Skeletal muscle satellite cell (primary cell): ENCODE results near the gene NSUN7.

Experiments
- H3K27me3 ChIP-seq: 2 replicates; pipeline ENCODE4 v1.7.0; 2013; ENCODE audit warnings: low read length; ENCODE audit not compliant: control insufficient read depth, insufficient read depth
- H3K36me3 ChIP-seq: 2 replicates; pipeline ENCODE4 v1.7.0; 2013; ENCODE audit warnings: mild to moderate bottlenecking, control low read depth, low read length; ENCODE audit not compliant: insufficient read depth
- H3K4me1 ChIP-seq: 2 replicates; pipeline ENCODE4 v1.7.0; 2013; ENCODE audit warnings: low read length; ENCODE audit not compliant: control insufficient read depth, insufficient read depth
- H3K4me2 ChIP-seq: 2 replicates; pipeline ENCODE4 v1.7.0; 2013; ENCODE audit warnings: mild to moderate bottlenecking, low read length
- H3K4me3 ChIP-seq: 2 replicates; pipeline ENCODE4 v1.7.0; 2013; ENCODE audit warnings: low read length
- H3K9ac ChIP-seq: 2 replicates; pipeline ENCODE4 v1.7.0; 2013; ENCODE audit warnings: mild to moderate bottlenecking, low read depth, low read length, moderate library complexity
- H3K9me3 ChIP-seq: replicated peaks from 2 replicates; pipeline ENCODE4 v1.7.0; 2013; ENCODE audit warnings: mild to moderate bottlenecking, control low read depth, low read length

NSUN7 gene

DNA sequence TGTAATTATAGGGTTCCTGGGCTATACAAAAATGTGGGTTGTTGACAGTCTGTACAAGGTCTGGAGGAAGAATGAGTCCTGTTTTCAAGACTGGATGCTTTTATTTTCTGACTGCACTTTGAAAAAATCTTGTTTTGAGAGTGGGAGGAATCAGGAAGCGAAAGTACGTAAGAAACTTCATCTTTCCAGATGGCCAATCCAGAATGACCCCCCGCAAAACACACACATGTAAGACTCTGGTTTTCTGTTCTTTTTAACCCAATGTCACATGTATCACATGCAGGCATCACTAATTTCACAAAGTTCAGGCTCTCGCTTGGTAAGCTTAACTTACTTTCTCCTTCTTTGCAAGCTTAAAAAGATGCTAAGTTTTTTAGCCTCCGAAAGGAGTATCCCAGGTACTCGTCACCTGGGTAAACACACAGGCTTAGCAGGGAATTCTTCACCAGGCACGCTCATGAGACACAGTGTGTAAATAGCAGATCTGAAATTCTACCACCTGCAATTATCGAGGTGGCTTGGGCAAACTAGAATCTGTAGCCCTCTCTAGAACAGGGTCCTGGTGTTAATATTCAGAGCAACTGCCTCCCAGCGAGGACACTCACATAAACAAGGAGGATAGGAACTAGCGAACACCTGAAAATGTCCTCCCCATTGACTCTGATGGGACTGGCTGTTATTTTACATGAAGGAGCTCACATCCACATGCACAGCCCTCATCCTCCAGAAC lies 90.7 kb downstream of the NSUN7 start:
- H3K36me3 ChIP-seq, result peaks cover 37% of the 10 kb centered on the region
- no peak overlapping the region for H3K9ac ChIP-seq
- H3K9me3 ChIP-seq, result no peaks in the 10 kb centered on the region
- no peak overlapping the region for H3K4me2 ChIP-seq
- H3K4me1 ChIP-seq, result peaks cover 4% of the 10 kb centered on the region
- H3K4me3 ChIP-seq, result no peak overlapping the region
- no peaks in the 10 kb centered on the region for H3K27me3 ChIP-seq

DNA sequence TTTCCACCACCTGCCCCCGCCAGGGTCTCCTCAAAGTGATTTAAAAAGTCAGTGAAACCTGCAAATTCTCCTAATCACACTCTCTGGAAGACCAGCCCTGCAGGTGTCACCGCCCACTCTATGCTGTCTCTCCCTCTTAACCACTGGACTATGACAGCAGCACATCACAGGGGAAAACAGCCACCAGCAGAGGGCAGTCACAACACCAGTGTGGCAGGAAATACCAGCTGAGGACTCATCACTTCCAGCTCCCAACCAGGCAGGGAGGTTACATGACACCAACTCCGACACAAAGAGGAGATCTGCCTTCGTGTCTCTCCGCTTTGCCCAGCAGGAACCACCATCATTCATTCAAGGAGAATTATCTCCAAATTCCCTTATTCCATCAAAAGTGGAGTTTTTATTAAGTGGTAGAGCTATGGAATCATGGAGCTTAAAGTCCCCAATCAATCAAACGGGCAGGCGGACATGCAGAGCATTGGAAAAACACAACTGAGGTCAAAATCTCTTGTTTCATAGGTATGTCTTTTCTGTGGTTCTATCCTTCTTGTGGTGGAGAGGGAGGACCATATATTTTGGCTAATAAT lies 91.3 kb downstream of the NSUN7 start:
- H3K9ac ChIP-seq, result peak overlapping the region; percentile 13
- no peak overlapping the region for H3K4me3 ChIP-seq
- peak overlapping the region; percentile 51 for H3K4me2 ChIP-seq
- peaks cover 31% of the 10 kb centered on the region for H3K36me3 ChIP-seq
- H3K27me3 ChIP-seq, result no peaks in the 10 kb centered on the region
- H3K4me1 ChIP-seq, result peaks cover 4% of the 10 kb centered on the region
- H3K9me3 ChIP-seq, result no peaks in the 10 kb centered on the region

DNA sequence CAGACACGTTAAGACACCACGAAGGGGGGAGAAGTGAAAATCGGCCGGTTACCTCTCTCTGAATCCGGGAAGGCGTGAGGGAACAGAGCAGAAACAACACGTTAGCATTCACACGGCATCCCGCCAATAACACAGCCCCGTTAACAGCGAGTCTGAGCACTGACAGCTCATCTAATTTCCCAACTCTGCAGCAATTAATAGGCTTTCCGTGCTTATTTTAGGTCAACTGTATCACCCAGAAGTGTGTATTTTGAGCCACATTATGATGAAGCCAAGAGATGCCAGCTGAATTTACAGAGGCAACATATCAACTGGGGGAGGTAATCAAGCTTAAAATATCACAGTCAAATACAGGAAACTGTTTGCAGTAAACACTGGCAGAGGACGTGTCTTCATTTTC lies 92.6 kb downstream of the NSUN7 start:
- Histone ChIP-seq H3K9ac (no peak overlapping the region), H3K4me3 (no peak overlapping the region), H3K27me3 (no peaks in the 10 kb centered on the region), H3K4me1 (peaks cover 4% of the 10 kb centered on the region), H3K9me3 (no peaks in the 10 kb centered on the region), H3K36me3 (peaks cover 20% of the 10 kb centered on the region), H3K4me2 (no peak overlapping the region)

DNA sequence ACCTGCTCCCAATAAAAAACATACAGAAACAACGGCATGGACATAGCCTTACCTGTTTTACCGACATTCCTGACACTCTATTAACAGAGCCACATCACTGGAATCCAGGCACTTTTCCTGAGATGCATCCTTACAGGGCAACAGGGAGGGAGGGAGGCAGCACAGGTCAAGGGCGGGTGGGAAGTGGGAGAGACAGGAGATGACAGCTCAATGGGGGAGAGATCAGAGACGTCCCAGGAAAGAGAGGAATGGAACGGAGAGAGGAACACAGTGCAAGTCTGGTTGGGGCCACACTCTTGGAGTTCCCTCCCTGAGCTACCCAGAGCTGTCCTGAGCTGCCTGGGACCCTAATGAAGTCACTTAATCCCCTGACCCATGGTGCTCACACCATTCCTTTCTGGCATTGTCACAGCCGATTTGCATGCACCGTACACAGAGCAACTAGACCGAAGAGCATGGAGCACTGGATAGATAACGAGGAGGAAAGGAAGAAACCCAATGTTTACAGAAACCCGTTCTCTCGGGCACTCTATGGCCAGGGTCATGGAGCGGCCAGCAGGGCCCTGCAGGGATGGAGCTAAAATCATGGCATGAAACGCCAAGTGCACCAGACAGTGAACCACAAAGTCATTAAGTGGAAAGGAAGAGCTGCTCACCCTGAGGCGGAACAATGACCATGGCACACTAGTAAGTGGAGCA lies 93.1 kb downstream of the NSUN7 start:
- H3K4me2 ChIP-seq, result no peak overlapping the region
- H3K36me3 ChIP-seq, result peaks cover 16% of the 10 kb centered on the region
- H3K4me1 ChIP-seq, result peaks cover 4% of the 10 kb centered on the region
- H3K9ac ChIP-seq, result no peak overlapping the region
- H3K4me3 ChIP-seq, result no peak overlapping the region
- no peaks in the 10 kb centered on the region for H3K27me3 ChIP-seq
- no peaks in the 10 kb centered on the region for H3K9me3 ChIP-seq

DNA sequence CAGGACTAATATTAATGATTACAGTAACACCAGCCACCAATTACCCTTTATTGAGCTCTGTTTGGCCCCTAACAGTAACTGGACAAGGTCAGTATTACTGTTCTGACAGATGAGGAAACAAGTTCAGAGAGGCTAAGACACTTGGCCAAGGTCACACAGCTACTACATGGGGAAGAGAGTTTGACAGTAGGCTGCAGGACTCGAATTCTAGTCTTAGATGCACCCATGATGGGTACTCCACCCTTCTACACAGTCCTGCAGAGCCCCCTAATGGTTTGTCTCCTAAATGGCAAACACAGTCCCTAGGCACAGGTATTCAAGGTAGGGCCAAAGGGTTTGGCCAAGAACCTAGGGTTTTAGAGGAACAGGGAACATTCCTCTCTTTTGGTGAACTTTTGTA lies 93.9 kb downstream of the NSUN7 start:
- Histone ChIP-seq H3K9ac (no peak overlapping the region), H3K9me3 (no peaks in the 10 kb centered on the region), H3K4me1 (peaks cover 6% of the 10 kb centered on the region), H3K4me3 (no peak overlapping the region), H3K27me3 (no peaks in the 10 kb centered on the region), H3K36me3 (peaks cover 16% of the 10 kb centered on the region), H3K4me2 (no peak overlapping the region)

DNA sequence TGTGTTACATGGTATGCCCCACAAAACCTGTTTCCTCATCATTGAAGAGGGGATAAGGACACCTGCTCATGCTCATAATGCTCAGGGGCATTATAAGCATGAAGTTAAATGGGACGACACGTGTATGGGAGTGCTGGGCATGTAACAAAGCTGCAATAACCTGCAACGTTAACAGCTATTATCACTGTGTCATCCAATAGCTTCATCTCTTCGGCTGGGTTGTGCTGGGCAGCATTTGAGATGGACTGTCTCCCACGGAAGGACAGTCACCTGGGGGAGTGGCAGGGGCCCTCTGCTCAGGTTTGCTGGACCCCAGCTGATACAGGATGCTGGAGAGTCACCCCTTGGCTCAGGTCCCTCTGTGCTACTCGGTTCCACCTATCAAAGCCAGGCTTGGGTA lies 94.5 kb downstream of the NSUN7 start:
- Histone ChIP-seq H3K4me2 (no peak overlapping the region), H3K9ac (no peak overlapping the region), H3K4me1 (peaks cover 11% of the 10 kb centered on the region), H3K9me3 (no peaks in the 10 kb centered on the region), H3K36me3 (peaks cover 16% of the 10 kb centered on the region), H3K4me3 (no peak overlapping the region), H3K27me3 (no peaks in the 10 kb centered on the region)

DNA sequence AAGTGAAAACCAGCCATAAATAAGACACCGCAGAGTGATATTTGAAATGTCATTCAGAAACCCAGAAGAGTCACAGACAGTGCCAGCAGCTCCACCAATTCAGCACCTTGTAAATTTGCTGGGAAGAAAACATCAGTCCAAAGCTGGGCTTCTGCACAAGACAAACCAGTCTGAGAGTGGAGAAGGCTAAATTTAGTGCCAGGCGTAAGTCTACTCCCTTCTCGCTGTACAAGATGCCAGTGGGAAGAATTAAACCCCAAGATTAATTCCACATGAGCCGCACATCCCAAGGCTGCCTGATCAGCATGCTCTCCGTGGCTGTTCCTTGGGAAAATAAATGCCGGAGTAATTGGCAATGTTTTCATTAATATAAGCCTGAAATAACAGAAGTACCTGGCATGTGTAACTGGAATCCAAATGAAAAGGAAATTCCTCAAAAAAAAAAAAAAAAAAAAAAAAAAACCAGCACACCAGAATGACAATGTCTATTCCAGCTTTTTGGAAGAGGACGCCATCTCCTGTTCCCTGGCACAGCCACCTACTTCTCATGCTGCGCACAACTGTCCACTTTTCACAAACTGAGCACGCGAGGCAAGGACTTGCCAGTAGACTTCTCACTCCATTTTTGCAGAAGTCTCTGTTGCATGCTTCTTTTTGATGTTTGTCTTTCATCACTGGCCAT lies 95.5 kb downstream of the NSUN7 start:
- Histone ChIP-seq H3K4me3 (no peak overlapping the region), H3K4me2 (no peak overlapping the region), H3K9ac (no peak overlapping the region), H3K27me3 (no peaks in the 10 kb centered on the region), H3K9me3 (no peaks in the 10 kb centered on the region), H3K36me3 (peaks cover 16% of the 10 kb centered on the region), H3K4me1 (peaks cover 14% of the 10 kb centered on the region)

DNA sequence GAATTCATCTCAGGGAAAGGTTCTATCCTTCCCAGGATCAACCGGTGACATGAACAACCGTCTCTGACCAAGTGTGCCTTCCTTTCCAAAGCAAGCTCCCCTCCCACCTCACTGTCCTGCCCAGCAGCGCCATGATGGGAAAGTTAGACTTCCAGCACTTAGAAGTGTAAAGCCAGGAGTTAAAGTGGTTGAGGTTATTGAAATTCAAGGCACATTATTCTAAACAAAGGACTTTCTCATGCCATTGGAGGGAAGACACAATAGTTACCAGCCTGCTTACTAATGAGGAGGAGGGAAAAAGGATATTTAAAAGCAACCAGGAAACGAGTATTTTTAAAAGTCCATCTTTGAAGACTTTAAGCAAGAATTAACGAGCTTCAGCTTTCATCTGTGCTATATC lies 96.8 kb downstream of the NSUN7 start:
- Histone ChIP-seq H3K4me1 (peaks cover 9% of the 10 kb centered on the region), H3K4me2 (no peak overlapping the region), H3K4me3 (no peak overlapping the region), H3K9ac (no peak overlapping the region), H3K27me3 (no peaks in the 10 kb centered on the region), H3K36me3 (peaks cover 23% of the 10 kb centered on the region), H3K9me3 (no peaks in the 10 kb centered on the region)

DNA sequence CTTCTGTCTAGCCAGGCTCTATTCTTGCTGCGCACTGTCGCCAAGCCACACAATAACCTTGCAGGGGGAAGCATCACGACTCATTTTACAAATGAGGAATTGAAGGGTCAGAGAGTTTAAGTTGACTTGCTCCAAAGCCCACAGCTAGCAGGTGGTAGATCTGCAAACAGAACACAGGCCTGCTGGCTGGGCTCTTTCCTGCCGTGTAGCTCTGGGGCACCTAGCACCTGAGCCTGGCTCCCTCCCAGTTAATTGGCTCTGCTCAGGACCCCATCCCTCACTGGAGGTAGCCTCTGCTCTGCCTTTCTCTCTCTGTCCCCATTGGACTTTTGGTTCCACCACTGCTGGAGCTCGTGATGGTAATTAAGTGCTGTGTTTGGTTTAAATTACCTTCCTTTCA lies 98.5 kb downstream of the NSUN7 start:
- peaks cover 9% of the 10 kb centered on the region for H3K4me1 ChIP-seq

DNA sequence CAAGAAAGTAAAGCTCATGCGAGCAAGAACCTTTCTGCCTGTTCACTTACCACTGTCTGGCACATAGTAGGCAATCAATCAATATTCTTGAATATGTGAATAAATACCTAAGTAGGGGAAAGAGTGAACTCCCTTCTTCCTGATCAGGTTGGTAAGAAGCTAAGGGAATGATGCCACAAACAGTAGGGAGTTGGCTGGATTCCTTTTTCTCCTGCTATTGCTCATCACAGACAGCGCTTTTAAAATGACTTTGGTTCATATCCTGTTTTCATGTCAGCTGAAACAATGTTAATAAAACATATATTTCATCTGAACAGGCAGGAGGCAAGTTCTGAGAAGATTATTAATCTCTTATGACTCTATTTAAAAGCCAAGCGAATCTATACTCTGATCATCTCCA lies 99.2 kb downstream of the NSUN7 start:
- Histone ChIP-seq H3K4me3 (no peak overlapping the region), H3K4me1 (peaks cover 9% of the 10 kb centered on the region), H3K27me3 (no peaks in the 10 kb centered on the region), H3K9me3 (no peaks in the 10 kb centered on the region), H3K4me2 (peak overlapping the region; percentile 6), H3K9ac (no peak overlapping the region), H3K36me3 (peaks cover 18% of the 10 kb centered on the region)

More for the DNA sequence above, 98.5 kb downstream of the NSUN7 start:
- Histone ChIP-seq H3K4me2 (no peak overlapping the region), H3K36me3 (peaks cover 16% of the 10 kb centered on the region), H3K9ac (no peak overlapping the region), H3K9me3 (no peaks in the 10 kb centered on the region), H3K4me3 (no peak overlapping the region), H3K27me3 (no peaks in the 10 kb centered on the region)

DNA sequence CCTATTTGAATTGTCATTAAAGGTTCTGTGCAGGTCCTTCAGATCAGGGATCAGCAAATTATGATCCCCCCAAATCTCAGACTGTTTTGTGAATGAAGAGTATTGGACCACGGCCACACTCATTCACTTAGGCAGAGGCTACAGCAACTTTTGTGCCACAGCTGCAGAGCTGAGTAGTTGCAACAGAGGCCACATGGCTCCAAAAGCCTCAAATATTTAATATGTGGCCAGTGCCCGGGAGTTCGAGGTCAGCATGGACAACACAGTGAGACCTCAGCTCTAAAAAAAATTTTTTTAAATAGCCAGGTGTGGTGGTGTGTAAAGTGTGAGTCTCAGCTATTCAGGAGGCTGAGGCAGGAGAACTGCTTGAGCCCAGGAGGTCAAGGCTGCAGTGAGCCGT lies 100.7 kb downstream of the NSUN7 start:
- Histone ChIP-seq H3K27me3 (no peaks in the 10 kb centered on the region), H3K4me2 (no peak overlapping the region), H3K4me1 (peaks cover 9% of the 10 kb centered on the region), H3K9ac (no peak overlapping the region), H3K36me3 (peaks cover 18% of the 10 kb centered on the region), H3K9me3 (no peaks in the 10 kb centered on the region), H3K4me3 (no peak overlapping the region)
